K562 (cell line): ENCODE data around the gene MPI. TPM values are rescaled to one million over a fixed set of nuclear protein-coding genes. Genes with fewer than 3 reads are reported as not detected.

Experiments
- DEAF1 ChIP-seq: fragments of 450-650 bp; formaldehyde crosslinking; IDR thresholded peaks from 2 replicates; pipeline ENCODE4 v1.4.0; 2020; ENCODE audit warnings: mild to moderate bottlenecking, moderate library complexity
- KAT8 ChIP-seq: fragments of 450-650 bp; IDR thresholded peaks from 2 replicates; pipeline ENCODE4 v1.6.1; 2016; ENCODE audit warnings: low read depth, mild to moderate bottlenecking
- MAFK ChIP-seq: IDR thresholded peaks from 2 replicates; pipeline ENCODE4 v1.6.1; 2011; ENCODE audit warnings: low read length, improper control_type of control experiment
- MGA ChIP-seq: fragments of 450-650 bp; IDR thresholded peaks from 2 replicates; pipeline ENCODE4 v1.6.1; 2016; ENCODE audit warnings: mild to moderate bottlenecking, moderate library complexity
- MTF1 ChIP-seq: fragments of 250-450 bp; sonication (Bioruptor Pico); IDR thresholded peaks from 2 replicates; pipeline ENCODE4 v1.9.0; 2021; ENCODE audit warnings: moderate library complexity, mild to moderate bottlenecking, inconsistent platforms, borderline replicate concordance
- MYC ChIP-seq, 2 experiments: fragments of 250-450 bp in 1 of 2; sonication (Bioruptor Pico) in 1 of 2; IDR thresholded peaks; 2 replicates each; pipeline versions ENCODE4 v1.5.1 to v1.6.1; 2012 to 2021; ENCODE audit warnings: low read depth in 2 of 2, borderline replicate concordance in 1 of 2, improper control_type of control experiment in 1 of 2, low read length in 1 of 2, mild to moderate bottlenecking in 1 of 2, moderate library complexity in 1 of 2
- RBFOX2 ChIP-seq: fragments of 200-400 bp; formaldehyde crosslinking; IDR thresholded peaks from 2 replicates; pipeline ENCODE4 v1.6.1; 2017; ENCODE audit warnings: low read depth, mild to moderate bottlenecking, low read length, moderate library complexity
- RFX5 ChIP-seq: IDR thresholded peaks from 2 replicates; pipeline ENCODE4 v1.6.1; 2011; ENCODE audit warnings: low read depth, mild to moderate bottlenecking, improper control_type of control experiment, low read length
- RUNX1 ChIP-seq: sonication (generic); IDR thresholded peaks from 2 replicates; pipeline ENCODE4 v1.6.1; 2016; ENCODE audit warnings: antibody characterized with exemption, low read depth
- ZBTB9 ChIP-seq: fragments of 450-650 bp; formaldehyde crosslinking; IDR thresholded peaks from 2 replicates; pipeline ENCODE4 v1.4.0; 2020; ENCODE audit warnings: mild to moderate bottlenecking, moderate library complexity
- ZNF140 ChIP-seq: fragments of 250-450 bp; sonication (Bioruptor Pico); IDR thresholded peaks from 2 replicates; pipeline ENCODE4 v1.8.0; 2021; ENCODE audit warnings: moderate library complexity, mild to moderate bottlenecking, inconsistent platforms
- ZNF146 ChIP-seq: IDR thresholded peaks from one replicate; pipeline ENCODE4 v1.6.1; 2018; ENCODE audit warnings: missing compliant biosample characterization; ENCODE audit not compliant: unreplicated experiment
- polyA plus RNA-seq, 8 experiments: library from polyadenylated mRNA; depleted of rRNA in 4 of 8; stranded (reverse) in 5 of 8; unstranded in 3 of 8; fragments of >200 nt; fragmentation: Nextera tagmentation in 2 of 8; fragmentation: Illumina TruSeq in 1 of 8; extraction: Ambion mirVana in 2 of 8; extraction: Trizol in 1 of 8; gene quantifications; 2 replicates each; pipeline versions ENCODE4 v1.2.1 to v1.2.3, GENCODE V29; 2011 to 2014; ENCODE audit warnings: inconsistent platforms in 1 of 8, missing spikeins in 1 of 8
- total RNA-seq, 7 experiments: library from RNA; depleted of rRNA in 6 of 7; stranded (reverse); fragments of >200 nt in 6 of 7; fragmentation: Illumina TruSeq in 2 of 7; extraction: Trizol in 2 of 7; gene quantifications; 2 replicates each; pipeline versions ENCODE4 v1.2.1 to v1.2.3, GENCODE V29; 2011 to 2021; ENCODE audit warnings: low replicate concordance in 1 of 7

Gene MPI
- total and polyA plus RNA-seq, 9 of the 15 experiments (the other 6 are each of a cell fraction or from before 2014, with no cell fraction given), result 30.7 to 105 (median 40.5) TPM

- TF ChIP-seq MGA, result no peak; the same call in 1 of the 2 replicates
- TF ChIP-seq MTF1 (CRISPR knock-in tag), result no peak
- no peak for TF ChIP-seq RFX5
- no peak for TF ChIP-seq KAT8
- TF ChIP-seq RUNX1, result no peak
- no peak for TF ChIP-seq ZBTB9 (CRISPR knock-in tag)
- no peak for TF ChIP-seq ZNF146 (CRISPR knock-in tag)
- TF ChIP-seq MYC (IDR thresholded peaks at IDR 0.05; ENCODE audit: low read depth, low read length), result no peak
- peak; percentile 93; the same call in 1 of the 2 replicates for TF ChIP-seq MYC (CRISPR knock-in tag; IDR thresholded peaks at IDR 0.05; ENCODE audit: borderline replicate concordance, low read depth)
- no peak for TF ChIP-seq DEAF1 (CRISPR knock-in tag)
- TF ChIP-seq MAFK, result no peak
- TF ChIP-seq ZNF140 (CRISPR knock-in tag), result no peak
- TF ChIP-seq RBFOX2, result no peak; the same call in 1 of the 2 replicates
Observed at GRCh38 chr15:74843445-74843828, 46.4 kb upstream of the MPI start (continued).
